ENCODE results near the gene MAFG. TPM values are rescaled to one million over a fixed set of nuclear protein-coding genes. Genes with fewer than 3 reads are reported as not detected.

MAFG gene
- total and polyA plus RNA-seq, 2 of the 13 experiments (the other 11 are each of a cell fraction or from before 2014, with no cell fraction given) = 14.5 to 20.0 TPM

- TF ChIP-seq ZNF710 (CRISPR knock-in tag; IDR thresholded peaks at IDR 0.05; ENCODE audit: borderline replicate concordance) (peak; percentile 18; the same call in 1 of the 2 replicates), ZNF800 (CRISPR knock-in tag; IDR thresholded peaks at IDR 0.05) (no peak), ZNF704 (CRISPR knock-in tag; IDR thresholded peaks at IDR 0.05; ENCODE audit: borderline replicate concordance) (no peak), DMTF1 (CRISPR knock-in tag; IDR thresholded peaks at IDR 0.05) (no peak), SMAD9 (CRISPR knock-in tag; IDR thresholded peaks at IDR 0.05) (no peak), ZSCAN29 (CRISPR knock-in tag; conservative IDR thresholded peaks at IDR 0.05) (no peak), GPBP1L1 (CRISPR knock-in tag; IDR thresholded peaks at IDR 0.05) (no peak), AHDC1 (CRISPR knock-in tag; IDR thresholded peaks at IDR 0.05; ENCODE audit: borderline replicate concordance) (no peak), ZNF564 (CRISPR knock-in tag; IDR thresholded peaks at IDR 0.05) (no peak), ZNF629 (CRISPR knock-in tag; conservative IDR thresholded peaks at IDR 0.05) (no peak), MZF1 (CRISPR knock-in tag; IDR thresholded peaks at IDR 0.05; ENCODE audit: borderline replicate concordance) (no peak), MEF2D (CRISPR knock-in tag; IDR thresholded peaks at IDR 0.05) (no peak; the same call in 1 of the 2 replicates)
Measured at GRCh38 chr17:81901167-81902022, 26.1 kb downstream of the MAFG start (continued).

Measured in HepG2 (cell line).